HepG2 (cell line): ENCODE results near the gene DNLZ. TPM values are rescaled to one million over a fixed set of nuclear protein-coding genes. Genes with fewer than 3 reads are reported as not detected.

Source experiments
- BORCS8-MEF2B ChIP-seq: sonication (generic); formaldehyde crosslinking; IDR thresholded peaks from 2 replicates; pipeline ENCODE4 v1.8.0; 2022; ENCODE audit warnings: mild to moderate bottlenecking, missing genetic modification reagents
- HOXA3 ChIP-seq: sonication (generic); formaldehyde crosslinking; IDR thresholded peaks from 2 replicates; pipeline ENCODE4 v1.5.0; 2020; ENCODE audit warnings: missing genetic modification reagents
- NONO ChIP-seq, 2 experiments: fragments of 450-650 bp in 1 of 2; sonication (generic) in 1 of 2; formaldehyde crosslinking in 1 of 2; IDR thresholded peaks in 1 of 2; conservative IDR thresholded peaks in 1 of 2; 2 replicates each; pipeline versions ENCODE4 v1.6.1 to v1.8.0; 2017 to 2022; ENCODE audit warnings: mild to moderate bottlenecking in 1 of 2, missing genetic modification reagents in 1 of 2, moderate library complexity in 1 of 2
- ZEB1 ChIP-seq: IDR thresholded peaks from 2 replicates; pipeline ENCODE4 v1.6.1; 2012; ENCODE audit warnings: mild to moderate bottlenecking, low read depth, inconsistent platforms; ENCODE audit not compliant: insufficient replicate concordance
- ZNF10 ChIP-seq: sonication (generic); formaldehyde crosslinking; IDR thresholded peaks from 2 replicates; pipeline ENCODE4 v1.4.0; 2020; ENCODE audit warnings: mild to moderate bottlenecking, low read depth, missing genetic modification reagents, borderline replicate concordance
- ZNF101 ChIP-seq: sonication (generic); formaldehyde crosslinking; IDR thresholded peaks from 2 replicates; pipeline ENCODE4 v1.4.0; 2020; ENCODE audit warnings: mild to moderate bottlenecking, low read depth, missing genetic modification reagents, borderline replicate concordance
- ZNF607 ChIP-seq: sonication (generic); formaldehyde crosslinking; IDR thresholded peaks from 2 replicates; pipeline ENCODE4 v1.5.1; 2020; ENCODE audit warnings: missing genetic modification reagents, mild to moderate bottlenecking, borderline replicate concordance
- ZNF766 ChIP-seq: sonication (generic); formaldehyde crosslinking; IDR thresholded peaks from 2 replicates; pipeline ENCODE4 v1.5.0; 2020; ENCODE audit warnings: missing genetic modification reagents, borderline replicate concordance
- polyA plus RNA-seq, 8 experiments: library from polyadenylated mRNA; depleted of rRNA in 3 of 8; stranded (reverse) in 7 of 8; unstranded in 1 of 8; fragments of >200 nt; fragmentation: Illumina TruSeq in 4 of 8; extraction: Trizol in 4 of 8; gene quantifications; 2 replicates each; pipeline versions ENCODE4 v1.2.1 to v1.2.3, GENCODE V29; 2011 to 2016; ENCODE audit warnings: low read depth in 4 of 8, missing spikeins in 1 of 8, mixed read lengths in 1 of 8; ENCODE audit not compliant: insufficient read depth in 1 of 8
- total RNA-seq, 5 experiments: library from RNA; depleted of rRNA; stranded (reverse); fragments of >200 nt; fragmentation: Illumina TruSeq; extraction: Trizol; gene quantifications; 2 replicates each; pipeline ENCODE4 v1.2.3, GENCODE V29; 2016; ENCODE audit warnings: low read depth in 1 of 5
- TF ChIP-seq, protein P1 (sequence below): IDR thresholded peaks from 2 replicates; pipeline ENCODE4 v1.6.1; 2016
- TF ChIP-seq, protein P2 (sequence below): sonication (generic); formaldehyde crosslinking; IDR thresholded peaks from 2 replicates; pipeline ENCODE4 v1.8.0; 2023; ENCODE audit warnings: mild to moderate bottlenecking, missing genetic modification reagents
- TF ChIP-seq, protein P3 (sequence below): IDR thresholded peaks from 2 replicates; pipeline ENCODE4 v1.6.1; 2012; ENCODE audit warnings: inconsistent platforms
- TF ChIP-seq, protein P4 (sequence below): IDR thresholded peaks from 2 replicates; pipeline ENCODE4 v1.6.1; 2016; ENCODE audit warnings: missing compliant biosample characterization, missing genetic modification reagents, borderline replicate concordance
- TF ChIP-seq, protein P5 (sequence below), 2 experiments: sonication (generic) in 1 of 2; formaldehyde crosslinking in 1 of 2; IDR thresholded peaks; 2 replicates each; pipeline versions ENCODE4 v1.6.1 to v1.9.0; 2014 to 2022; ENCODE audit warnings: antibody characterized with exemption in 1 of 2, borderline replicate concordance in 1 of 2, inconsistent platforms in 1 of 2, low read depth in 1 of 2, missing genetic modification reagents in 1 of 2
- TF ChIP-seq, protein P6 (sequence below): sonication (generic); formaldehyde crosslinking; IDR thresholded peaks from 2 replicates; pipeline ENCODE4 v1.5.0; 2020; ENCODE audit warnings: mild to moderate bottlenecking, low read depth, missing genetic modification reagents, borderline replicate concordance
- TF ChIP-seq, protein P7 (sequence below): sonication (generic); formaldehyde crosslinking; IDR thresholded peaks from 2 replicates; pipeline ENCODE4 v1.5.0; 2020; ENCODE audit warnings: mild to moderate bottlenecking, missing genetic modification reagents

The DNLZ gene
- total and polyA plus RNA-seq, 2 of the 13 experiments (the other 11 are each of a cell fraction or from before 2014, with no cell fraction given): 3.4 to 8.0 TPM

DNA sequence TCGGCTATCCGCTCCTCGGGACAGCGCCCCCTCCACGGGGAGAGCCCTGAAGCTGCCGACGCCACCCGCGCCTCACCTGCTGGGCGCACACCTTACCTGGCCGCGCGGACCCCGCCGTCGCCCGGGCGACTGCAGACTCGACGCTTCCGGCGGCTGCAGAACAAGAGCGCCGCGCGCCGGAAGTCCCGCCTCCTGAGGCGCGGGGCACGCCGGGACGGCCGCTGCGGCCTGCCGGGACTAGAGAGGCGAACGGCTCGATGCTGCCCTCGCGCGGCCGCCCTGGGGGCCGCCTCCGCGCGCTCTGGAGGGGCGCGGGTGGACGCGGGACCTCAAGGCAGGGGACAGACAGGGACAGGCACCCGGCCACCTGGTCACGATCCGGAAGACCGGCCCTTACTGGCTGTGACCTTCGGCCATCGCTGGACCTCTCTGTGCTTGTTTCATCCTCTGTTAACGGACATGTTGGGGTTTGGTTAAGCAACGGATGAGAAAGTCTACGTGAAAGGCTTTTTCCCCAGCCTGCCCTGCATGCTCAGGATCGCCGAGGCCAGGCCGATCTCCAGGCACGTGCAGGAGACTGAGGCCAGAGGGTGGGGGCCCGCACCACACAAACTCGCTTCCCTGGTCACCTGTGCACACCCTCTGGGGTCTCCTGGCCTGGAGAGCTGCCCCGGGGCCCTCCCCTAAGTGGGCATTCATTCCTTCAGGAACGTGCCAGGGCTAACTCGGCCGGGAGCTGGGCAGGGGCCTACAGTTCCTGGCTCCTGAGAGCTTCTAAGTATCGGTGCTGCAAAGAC is 36.7 kb upstream of the DNLZ start, which contains the start of gene SNAPC4 (continued):
- TF ChIP-seq, protein P1, sequence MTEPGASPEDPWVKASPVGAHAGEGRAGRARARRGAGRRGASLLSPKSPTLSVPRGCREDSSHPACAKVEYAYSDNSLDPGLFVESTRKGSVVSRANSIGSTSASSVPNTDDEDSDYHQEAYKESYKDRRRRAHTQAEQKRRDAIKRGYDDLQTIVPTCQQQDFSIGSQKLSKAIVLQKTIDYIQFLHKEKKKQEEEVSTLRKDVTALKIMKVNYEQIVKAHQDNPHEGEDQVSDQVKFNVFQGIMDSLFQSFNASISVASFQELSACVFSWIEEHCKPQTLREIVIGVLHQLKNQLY (CRISPR knock-in tag): no peak
- TF ChIP-seq ZEB1: peak; percentile 50
- TF ChIP-seq, protein P2, sequence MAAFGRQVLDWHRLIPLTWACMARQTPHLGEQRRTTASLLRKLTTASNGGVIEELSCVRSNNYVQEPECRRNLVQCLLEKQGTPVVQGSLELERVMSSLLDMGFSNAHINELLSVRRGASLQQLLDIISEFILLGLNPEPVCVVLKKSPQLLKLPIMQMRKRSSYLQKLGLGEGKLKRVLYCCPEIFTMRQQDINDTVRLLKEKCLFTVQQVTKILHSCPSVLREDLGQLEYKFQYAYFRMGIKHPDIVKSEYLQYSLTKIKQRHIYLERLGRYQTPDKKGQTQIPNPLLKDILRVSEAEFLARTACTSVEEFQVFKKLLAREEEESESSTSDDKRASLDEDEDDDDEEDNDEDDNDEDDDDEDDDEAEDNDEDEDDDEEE: peak; percentile 70; the same call in 1 of the 2 replicates
- no peak for TF ChIP-seq NONO (IDR thresholded peaks at IDR 0.05)
- TF ChIP-seq NONO (CRISPR knock-in tag; conservative IDR thresholded peaks at IDR 0.05): peak; percentile 89
- 0 out of 2 replicates have a peak, but pooled peaks have one; percentile 29 for TF ChIP-seq ZNF10 (CRISPR knock-in tag)
- TF ChIP-seq BORCS8-MEF2B (CRISPR knock-in tag): peak; percentile 58
- TF ChIP-seq ZNF766 (CRISPR knock-in tag): peak; percentile 40; the same call in 1 of the 2 replicates
- TF ChIP-seq, protein P3, sequence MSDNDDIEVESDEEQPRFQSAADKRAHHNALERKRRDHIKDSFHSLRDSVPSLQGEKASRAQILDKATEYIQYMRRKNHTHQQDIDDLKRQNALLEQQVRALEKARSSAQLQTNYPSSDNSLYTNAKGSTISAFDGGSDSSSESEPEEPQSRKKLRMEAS: peak; percentile 78
- TF ChIP-seq, protein P4, sequence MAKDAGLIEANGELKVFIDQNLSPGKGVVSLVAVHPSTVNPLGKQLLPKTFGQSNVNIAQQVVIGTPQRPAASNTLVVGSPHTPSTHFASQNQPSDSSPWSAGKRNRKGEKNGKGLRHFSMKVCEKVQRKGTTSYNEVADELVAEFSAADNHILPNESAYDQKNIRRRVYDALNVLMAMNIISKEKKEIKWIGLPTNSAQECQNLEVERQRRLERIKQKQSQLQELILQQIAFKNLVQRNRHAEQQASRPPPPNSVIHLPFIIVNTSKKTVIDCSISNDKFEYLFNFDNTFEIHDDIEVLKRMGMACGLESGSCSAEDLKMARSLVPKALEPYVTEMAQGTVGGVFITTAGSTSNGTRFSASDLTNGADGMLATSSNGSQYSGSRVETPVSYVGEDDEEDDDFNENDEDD (CRISPR knock-in tag): peak; percentile 78
- TF ChIP-seq, protein P5, sequence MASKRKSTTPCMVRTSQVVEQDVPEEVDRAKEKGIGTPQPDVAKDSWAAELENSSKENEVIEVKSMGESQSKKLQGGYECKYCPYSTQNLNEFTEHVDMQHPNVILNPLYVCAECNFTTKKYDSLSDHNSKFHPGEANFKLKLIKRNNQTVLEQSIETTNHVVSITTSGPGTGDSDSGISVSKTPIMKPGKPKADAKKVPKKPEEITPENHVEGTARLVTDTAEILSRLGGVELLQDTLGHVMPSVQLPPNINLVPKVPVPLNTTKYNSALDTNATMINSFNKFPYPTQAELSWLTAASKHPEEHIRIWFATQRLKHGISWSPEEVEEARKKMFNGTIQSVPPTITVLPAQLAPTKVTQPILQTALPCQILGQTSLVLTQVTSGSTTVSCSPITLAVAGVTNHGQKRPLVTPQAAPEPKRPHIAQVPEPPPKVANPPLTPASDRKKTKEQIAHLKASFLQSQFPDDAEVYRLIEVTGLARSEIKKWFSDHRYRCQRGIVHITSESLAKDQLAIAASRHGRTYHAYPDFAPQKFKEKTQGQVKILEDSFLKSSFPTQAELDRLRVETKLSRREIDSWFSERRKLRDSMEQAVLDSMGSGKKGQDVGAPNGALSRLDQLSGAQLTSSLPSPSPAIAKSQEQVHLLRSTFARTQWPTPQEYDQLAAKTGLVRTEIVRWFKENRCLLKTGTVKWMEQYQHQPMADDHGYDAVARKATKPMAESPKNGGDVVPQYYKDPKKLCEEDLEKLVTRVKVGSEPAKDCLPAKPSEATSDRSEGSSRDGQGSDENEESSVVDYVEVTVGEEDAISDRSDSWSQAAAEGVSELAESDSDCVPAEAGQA (IDR thresholded peaks at IDR 0.05; ENCODE audit: low read depth): no peak
- TF ChIP-seq, protein P5 (CRISPR knock-in tag; IDR thresholded peaks at IDR 0.05; ENCODE audit: borderline replicate concordance): 0 out of 2 replicates have a peak, but pooled peaks have one; percentile 35
- TF ChIP-seq HOXA3 (CRISPR knock-in tag): peak; percentile 92
- TF ChIP-seq ZNF607 (CRISPR knock-in tag): no peak
- no peak for TF ChIP-seq ZNF101 (CRISPR knock-in tag)
- TF ChIP-seq, protein P6, sequence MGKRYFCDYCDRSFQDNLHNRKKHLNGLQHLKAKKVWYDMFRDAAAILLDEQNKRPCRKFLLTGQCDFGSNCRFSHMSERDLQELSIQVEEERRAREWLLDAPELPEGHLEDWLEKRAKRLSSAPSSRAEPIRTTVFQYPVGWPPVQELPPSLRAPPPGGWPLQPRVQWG (CRISPR knock-in tag): no peak
- TF ChIP-seq, protein P7, sequence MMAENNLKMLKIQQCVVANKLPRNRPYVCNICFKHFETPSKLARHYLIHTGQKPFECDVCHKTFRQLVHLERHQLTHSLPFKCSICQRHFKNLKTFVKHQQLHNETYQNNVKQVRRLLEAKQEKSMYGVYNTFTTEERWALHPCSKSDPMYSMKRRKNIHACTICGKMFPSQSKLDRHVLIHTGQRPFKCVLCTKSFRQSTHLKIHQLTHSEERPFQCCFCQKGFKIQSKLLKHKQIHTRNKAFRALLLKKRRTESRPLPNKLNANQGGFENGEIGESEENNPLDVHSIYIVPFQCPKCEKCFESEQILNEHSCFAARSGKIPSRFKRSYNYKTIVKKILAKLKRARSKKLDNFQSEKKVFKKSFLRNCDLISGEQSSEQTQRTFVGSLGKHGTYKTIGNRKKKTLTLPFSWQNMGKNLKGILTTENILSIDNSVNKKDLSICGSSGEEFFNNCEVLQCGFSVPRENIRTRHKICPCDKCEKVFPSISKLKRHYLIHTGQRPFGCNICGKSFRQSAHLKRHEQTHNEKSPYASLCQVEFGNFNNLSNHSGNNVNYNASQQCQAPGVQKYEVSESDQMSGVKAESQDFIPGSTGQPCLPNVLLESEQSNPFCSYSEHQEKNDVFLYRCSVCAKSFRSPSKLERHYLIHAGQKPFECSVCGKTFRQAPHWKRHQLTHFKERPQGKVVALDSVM (CRISPR knock-in tag): no peak
